Stimulated activated CD8-positive, alpha-beta memory T cell treated with anti-CD3 and anti-CD28 coated beads, Interleukin-4, amount 100 ng/mL, for 4 hours (primary cell): ENCODE results near the gene XPO5.

Source experiments
- DNase-seq, 2 donors: peaks; one replicate each; pipeline ENCODE4 v3.0.0-alpha.2; 2020; ENCODE audit warnings: low read depth in 2 of 2, low spot score in 1 of 2

The XPO5 gene

DNA sequence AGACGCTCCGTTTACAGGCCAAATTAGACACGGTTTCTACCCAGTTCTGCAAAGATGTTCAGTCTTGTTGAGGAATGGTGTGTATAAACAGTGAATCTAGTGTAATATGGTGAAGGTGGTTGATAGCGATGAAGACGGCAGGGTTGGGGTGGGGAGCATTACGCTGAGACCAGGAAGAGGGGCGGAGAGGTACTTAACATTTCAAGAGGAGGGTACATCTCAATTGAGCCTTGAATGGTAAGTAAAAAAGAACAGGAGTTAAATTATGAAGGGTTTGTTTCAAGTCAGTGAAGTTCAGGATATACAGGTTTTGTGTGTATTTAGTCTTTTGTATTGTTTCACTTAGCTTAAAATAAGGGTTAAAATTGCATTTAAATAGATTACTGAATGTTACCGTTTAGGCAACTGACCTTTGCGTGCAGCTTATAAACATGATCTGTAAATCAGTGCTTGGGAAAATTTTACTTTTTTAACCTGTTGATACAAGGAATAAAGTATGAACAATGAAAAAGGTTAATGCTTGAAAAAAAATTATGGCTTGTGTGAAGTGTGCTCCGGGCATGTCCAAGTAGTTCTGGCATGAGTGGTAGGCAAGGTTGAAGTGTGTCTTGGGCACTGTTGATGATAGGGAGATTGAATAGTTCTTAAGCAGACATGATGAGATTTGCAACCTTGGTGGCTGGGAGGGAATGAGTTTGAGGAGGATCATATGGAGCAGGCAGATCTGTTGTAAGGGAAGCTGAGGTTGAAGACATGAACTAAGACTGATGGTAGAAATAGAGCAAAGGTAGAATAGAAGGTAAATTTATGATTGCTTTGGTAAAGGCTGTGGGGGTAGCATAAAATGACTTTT is 58.1 kb downstream of the XPO5 start:
- DNase-seq = no peak

DNA sequence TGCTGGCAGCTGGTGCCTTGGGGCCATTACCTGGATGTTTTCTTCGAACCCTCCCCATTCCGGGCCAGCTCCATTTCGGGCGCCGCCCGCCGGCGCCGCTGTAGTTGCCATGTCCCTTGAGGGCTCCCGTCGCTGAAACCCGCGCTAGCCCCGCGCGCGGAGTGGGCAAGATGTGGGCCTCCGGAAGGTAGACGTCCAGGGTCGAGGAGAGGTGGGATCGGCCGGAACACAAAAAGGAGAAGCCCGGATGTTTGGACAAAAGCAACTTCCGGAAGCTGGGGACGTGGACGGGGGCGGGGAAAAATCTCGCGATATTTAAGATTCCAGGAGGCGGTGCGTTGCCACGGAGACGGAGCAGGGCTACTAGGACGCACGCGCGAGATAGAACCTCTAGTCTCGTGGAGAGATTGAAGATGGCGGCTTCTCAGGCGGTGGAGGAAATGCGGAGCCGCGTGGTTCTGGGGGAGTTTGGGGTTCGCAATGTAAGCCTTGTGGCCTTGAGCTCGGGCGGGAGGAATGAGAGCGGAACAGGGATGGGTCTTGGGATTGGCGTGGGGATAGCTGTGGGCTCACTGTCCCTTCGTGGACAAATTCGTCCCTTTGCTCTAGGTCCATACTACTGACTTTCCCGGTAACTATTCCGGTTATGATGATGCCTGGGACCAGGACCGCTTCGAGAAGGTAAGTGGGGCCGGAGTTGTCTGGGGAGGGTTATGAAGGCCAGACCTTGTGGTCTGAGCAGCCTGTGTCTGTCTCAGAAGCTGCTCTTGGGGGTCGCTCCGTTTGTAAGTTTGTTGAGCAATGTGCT is 58.9 kb downstream of the XPO5 start, which contains the start of the genes POLR1C and YIPF3:
POLR1C (plus strand) TSS at position 393 of the 808 bp plus-strand sequence; CDS start at position 414, 21 bp downstream.
YIPF3 (minus strand) TSS at position 230 of the 808 bp plus-strand sequence; CDS start at position 111, 119 bp downstream.
- peak; percentile 94 to 96 for DNase-seq

DNA sequence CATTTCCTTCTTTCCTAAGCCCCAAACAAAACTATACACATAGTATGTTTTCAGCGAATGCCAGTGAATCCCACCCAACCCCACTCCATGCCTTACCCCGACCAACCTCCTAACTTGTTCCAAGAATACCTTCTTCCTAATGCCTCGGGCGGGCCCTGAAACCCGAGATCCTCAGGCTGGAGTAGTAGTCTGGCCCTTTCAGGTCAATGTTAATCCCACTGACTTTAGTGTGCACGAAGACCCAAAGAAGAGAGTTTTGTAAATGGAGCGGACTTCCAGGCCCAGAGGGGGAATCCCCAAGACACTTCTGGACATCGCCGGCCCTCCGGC is 59.5 kb downstream of the XPO5 start:
- no peak for DNase-seq

DNA sequence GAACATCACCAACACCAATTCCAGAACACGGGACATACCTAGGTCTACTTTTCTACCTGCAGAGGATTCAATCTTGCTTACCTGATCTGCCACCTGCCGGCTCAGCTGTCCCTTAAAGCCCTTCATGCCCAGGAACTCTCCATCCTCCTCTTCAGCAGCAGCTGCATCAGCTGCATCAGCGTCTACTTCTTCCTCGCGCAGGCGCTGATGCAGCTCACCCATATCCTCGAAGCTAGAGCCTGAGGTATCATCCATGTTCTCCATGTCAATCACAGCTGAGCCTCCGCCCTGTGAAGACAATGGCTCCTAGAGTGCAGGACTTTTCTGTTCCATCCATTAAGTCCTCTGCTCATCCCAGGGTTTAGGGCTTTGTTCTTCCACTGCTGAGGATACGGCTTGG is 60.0 kb downstream of the XPO5 start:
- no peak for DNase-seq

DNA sequence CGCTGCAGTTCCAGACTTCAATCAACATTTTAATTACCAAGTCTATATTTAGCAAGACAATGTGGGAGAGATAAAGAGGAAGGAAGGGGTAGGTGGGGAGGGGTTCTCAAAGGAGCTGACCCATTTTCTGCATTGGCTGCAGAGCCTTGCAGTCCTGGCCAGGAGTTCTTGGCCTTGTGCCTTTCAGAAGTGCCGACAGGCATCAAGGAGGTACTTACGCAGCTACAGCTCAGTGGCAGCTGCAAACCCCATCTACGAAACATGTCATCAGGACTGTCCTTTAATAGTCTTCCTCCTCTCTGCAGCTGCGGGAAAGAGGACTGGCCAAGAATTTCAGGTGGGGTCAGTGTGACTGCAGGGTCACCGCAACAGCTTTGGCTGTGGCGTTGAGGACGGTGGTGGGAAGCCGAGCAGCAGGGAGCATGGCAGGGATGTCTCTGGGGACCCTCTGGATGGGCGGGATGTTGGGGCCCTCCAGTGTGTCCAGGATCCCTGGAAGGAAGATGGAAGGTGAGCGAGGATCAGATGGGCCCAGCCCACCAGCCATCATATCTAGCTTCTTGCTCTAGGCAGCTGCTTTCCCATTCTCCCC is 63.9 kb downstream of the XPO5 start:
- no peak for DNase-seq

DNA sequence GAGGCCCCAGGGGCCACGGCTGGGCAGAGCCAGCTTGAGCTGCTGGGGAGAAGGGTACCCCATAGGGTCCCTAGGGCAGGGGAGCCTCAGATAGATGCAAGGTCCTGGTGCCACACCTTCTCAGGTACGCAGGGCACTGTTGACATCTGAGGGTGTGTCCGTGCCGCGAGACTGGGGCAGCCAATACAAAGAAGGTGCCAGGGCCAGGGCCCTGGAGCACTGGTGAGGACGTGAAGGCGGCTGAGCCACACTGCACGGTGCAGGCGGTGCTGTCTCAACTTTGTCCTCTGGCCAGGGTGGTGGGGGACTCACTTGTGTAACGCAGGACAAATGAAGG is 65.0 kb downstream of the XPO5 start:
- DNase-seq = no peak

DNA sequence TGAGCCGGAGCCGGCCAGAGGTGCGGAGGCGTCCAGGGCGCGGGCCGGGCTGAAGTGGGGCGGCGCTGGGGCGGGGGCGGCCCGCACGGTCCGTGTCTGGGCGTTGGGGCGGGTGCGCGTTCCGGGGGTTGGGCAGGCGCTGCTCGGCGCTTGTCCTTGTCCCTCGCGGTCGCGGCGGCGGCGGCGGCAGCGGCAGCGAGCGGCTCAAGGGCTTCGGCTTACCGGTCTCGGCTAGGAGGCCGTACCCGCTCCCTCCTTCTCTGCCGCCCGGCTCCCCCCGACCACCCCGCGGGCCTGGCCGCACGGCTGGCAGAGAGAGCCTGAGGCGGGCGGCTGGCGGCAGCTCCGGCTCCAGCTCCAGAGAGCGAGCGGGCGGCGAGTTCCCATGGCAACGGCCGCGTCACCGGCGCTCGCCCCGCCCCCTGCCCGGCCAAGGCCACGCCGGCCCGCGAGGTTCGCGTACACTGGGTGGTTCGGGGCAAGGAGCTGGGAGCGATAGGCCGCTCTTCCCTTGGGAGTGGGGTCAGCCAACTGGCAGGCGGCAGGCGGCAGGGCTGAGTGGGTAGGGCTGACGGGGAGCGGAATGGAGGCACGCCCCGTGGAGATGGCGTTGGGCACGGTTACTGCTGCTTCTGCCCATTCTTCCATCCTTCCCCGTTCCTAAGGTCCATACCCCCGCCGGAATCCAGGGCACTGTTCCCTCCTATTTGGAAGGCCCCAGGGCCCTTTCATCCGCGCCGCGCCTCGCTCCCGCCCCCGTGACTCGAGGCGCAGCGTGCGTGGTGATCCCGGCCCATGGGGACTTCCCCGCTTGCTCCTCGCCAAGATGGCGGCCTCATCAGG is 65.6 kb downstream of the XPO5 start, which contains the start of gene LRRC73:
LRRC73 (minus strand) TSS at position 363 of the 843 bp plus-strand sequence. CDS start 561 bp downstream, outside the sequence.
- DNase-seq = peak; percentile 42 to 55

DNA sequence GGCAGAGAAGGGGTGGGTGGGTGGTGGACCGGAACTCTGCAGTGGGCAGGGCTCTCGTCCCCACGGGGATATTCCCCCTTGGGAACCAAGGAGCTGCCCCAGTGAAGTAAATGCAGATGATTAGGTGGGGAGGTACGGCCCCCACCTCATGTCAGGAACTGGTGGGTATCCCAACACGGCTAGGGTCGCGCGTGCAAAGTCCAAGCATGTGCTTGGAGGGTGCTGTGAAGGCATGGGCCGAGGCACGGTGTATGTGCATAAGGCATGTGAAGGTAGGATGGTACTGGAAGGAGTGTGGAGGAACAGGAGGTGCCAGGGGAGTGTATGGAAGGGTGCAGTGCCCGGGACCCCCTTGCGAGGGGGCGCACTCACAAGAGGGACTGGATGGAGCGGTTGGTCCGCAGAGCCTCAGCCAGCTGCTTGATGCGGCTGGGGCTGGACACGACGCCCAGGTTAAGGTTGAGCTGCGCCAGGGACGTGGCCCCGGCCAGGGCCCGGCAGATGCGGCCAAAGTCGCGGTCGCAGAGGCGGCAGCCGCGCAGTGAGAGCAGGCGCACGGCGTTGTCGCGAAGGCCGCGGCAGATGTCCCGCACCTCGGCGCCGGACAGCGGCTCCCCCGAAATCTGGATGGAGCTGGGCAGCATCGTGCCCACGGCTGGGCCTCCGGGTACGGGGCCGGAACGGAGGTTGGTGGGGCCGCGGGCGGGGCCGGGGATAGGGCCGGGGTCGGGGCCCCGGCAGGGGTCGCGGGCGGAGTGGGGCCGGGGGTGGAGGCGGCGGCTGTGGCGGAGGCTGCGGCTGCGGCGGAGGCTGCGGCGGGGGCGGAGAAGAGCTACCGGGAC is 66.5 kb downstream of the XPO5 start:
- no peak for DNase-seq

DNA sequence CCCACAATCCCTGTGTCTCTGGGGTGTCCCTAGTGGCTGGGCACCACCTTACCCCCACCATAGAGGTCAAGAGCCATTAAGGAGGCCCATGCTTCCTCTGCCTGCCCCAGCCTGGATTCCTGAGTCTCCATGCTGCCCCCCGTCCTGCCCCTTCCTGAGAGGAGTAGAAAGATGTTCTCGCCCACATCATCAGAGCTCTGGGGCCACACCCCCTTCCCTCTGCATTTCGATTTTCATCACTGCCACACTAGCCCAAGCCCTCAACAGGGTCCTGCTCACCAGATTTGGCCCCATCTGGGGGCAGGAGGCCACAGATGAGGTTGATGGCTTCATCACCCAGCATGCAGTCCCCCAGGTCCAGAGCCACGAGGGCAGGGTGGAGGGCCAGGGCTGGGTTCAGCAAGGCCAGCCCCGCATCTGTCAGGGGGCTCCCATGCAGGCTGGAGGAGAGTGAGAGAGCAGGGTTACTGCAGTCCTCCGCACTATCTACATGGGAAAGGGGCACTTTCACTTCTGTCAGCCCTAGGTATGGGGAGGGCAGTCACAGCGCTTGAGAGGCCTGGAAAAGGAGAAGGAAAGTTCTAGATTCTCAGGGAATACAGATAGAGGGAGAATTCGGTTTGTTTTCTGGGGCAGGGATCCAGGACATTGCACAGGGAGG is 67.2 kb downstream of the XPO5 start:
- DNase-seq = no peak

DNA sequence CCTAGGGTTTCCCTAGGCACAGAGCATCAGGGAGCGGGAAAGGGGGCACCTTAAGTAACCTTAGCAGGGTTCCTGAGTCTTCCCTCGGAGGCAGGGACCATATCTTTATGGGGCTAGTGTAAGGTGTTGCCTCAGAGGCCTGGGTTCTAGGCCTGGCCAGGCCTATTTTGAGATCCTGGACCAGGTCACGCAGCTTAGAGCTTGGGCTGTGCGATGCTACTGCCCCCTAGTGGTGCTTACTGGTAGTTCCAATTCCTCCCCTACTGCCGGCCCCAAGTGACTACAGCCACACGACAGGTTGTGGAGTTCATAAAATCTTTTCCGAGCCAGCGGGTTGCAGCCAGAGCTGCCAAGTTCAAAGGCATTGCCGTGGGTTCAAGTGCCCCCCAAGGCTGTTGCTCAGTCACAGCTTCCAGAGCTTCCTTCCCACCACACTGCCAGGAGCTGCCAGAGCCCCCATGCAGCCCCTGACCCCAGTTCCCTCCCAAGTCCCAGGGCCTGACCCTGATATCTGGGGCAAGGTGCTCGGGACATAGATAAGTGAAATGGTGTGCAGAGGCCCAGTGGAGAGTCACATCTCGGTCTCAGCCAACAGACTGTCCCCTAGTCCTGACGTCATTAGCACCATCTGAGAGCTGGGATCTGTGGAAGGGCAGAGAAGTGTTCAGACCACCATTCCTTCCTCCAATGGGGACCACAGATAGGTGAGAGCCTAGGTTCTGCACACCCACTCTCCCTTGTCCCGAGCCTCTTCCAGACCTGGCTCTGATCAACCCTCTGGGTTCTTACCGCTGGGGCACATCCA is 69.0 kb downstream of the XPO5 start:
- peak; percentile 52 to 68 for DNase-seq

DNA sequence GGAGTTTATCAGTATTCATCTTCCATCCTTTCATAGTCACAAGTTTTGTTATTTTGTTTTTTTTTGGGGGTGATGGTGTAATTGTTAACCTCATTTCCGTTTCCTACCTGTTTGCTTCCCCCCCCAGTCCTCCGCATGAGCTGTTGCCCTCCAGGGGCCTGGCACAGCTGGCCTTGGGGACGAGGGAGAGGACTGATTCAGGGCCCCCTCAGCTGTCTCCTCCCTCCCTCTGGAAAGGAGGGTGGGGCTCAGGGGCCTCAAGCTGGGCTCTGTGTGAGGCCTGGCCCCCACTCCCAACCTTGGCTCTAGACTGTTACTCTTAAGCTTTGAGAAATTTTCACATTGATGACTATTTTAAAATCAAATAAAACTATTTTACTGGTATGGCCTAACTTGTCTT is 69.7 kb downstream of the XPO5 start:
- DNase-seq = no peak

DNA sequence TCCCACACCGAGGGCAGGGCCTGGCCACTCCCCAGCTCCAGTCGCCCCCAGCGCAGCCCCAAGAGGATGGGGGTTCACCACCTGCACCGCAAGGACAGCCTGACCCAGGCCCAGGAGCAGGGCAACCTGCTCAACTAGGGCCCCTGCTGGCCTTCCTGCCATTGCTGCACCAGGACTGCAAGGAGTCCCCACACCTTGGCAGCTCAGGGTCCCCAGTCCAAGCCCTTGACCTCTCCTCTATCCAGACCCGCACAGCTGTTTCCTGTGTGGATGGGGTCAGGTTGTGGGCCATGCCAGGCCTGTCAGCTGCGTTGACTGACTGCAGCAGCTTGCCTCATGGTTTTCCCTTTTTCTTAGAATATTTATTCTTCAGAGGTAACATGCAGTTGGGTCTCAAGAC is 70.1 kb downstream of the XPO5 start:
- no peak for DNase-seq

DNA sequence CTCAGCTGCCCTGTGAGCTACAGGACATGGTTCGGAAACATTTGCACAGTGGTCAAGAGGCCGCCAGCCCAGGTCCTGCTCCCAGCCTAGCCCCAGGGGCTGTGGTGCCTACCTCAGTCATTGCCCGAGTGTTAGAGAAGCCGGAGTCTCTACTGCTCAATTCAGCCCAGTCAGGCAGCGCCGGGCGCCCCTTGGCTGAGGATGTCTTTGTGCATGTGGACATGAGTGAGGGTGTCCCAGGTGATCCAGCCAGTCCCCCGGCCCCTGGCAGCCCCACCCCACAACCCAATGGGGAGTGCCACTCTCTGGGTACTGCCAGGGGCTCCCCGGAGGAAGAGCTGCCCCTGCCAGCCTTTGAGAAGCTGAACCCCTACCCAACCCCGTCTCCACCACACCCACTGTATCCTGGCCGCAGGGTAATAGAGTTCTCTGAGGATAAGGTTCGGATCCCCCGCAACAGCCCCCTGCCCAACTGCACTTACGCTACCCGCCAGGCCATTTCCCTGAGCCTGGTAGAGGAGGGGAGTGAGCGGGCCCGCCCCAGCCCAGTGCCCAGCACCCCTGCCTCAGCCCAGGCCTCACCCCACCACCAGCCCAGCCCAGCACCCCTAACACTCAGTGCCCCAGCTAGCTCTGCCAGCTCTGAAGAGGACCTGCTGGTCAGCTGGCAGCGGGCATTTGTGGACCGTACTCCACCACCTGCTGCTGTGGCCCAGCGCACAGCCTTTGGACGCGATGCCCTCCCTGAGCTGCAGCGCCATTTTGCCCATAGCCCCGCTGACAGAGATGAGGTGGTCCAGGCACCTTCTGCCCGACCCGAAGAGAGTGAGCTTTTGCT is 70.9 kb downstream of the XPO5 start:
- DNase-seq = no peak

DNA sequence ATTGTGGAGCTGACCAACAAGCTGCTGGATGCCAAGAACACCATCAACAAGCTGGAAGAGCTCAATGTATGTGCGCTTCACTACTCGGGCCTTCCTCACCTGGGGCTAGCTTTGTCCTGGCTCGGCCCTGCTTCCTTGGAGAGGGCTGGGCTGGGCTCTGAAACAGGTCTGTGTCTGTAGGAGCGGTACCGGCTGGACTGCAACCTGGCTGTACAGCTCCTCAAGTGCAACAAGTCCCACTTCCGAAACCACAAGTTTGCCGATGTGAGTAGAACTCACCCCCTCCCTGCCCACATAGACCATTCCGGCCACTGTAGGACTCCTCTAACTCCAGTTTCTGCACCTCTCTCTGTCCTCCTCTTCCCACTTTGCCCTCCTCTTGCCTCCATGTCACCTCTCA is 72.4 kb downstream of the XPO5 start:
- no peak for DNase-seq

DNA sequence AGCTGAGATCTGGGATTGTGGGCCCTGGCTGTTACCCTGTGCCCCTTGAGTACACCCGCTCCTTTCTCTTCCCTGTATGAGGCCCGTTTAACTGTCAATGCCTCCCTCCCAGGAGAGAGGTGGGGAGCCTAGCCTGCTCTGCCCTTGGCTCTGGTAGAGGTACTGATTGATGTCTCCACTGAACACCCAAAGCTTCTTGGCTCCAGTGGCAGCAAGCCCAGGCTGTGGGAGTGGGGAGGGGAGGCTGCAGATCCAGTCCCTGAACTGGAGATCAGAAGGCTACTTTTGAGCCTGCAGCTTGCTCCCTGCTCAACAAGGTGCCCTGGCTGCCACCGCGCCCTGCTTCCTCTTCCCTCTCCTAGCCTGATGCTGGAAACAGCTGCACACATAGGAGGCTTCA is 73.2 kb downstream of the XPO5 start:
- no peak for DNase-seq

DNA sequence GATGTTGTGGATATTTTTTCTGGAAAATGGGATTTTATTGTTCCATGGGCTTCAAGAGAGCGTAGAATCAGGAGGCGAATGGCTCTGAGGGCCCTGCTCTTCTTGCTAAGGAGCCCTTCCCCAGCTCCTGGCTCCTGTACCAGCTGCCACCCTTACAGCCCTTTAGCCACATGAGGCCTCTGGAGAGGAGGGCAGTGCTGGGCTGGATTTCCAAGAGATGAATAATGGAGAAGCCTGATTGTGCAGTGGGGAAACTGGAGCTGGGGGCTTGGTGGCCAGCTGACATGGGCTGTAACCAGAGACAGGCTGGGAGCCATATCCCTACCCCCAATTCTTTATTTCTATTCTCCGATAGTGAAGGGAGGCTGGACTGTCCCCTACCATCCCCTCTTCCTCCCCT is 74.9 kb downstream of the XPO5 start:
- no peak for DNase-seq

DNA sequence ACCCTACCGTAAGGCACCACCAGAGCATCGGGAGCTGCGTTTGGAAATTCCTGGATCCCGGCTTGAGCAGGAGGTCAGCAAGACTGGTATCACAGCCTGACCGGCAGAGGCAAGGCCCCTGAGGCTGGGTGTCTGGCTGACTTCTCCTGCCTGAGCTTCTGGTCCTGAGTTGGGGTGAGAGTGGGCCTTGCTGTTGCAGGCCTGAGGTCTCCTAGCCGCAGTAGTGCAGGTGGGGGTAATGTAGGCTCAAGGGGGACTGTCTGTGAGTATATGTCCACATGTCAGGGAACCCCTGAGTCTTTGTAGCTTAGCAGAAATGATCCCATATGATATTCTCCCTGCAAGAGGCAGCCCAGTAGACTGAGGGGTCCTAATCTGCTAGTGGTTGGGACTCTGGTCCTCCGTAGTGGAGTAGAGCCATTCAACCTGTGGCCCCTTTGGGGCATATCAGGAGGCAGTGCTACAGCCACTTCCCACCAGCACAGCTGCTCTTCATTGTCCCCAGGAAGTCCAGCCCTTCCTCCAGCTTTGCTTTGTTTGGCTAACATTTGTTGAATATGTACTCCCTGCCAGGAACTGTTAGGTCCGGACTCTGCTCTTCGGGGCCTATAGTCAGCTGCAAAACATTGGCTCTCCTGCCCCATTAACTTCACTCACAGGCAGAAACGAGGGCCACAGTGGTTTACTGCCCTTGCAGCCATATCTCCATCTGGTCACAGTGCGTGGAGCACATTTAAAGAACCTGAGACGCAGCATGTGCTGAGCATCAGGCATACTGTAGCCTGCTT is 76.6 kb downstream of the XPO5 start:
- no peak for DNase-seq
